GM18858 (cell line): ENCODE results near the gene GPRC5A.

Source experiments
- ATAC-seq: cut with Tn5 transposase; IDR thresholded peaks from one replicate; pipeline ENCODE4 v1.9.1; 2021; ENCODE audit not compliant: unreplicated experiment

Gene GPRC5A

GRCh38 chr12:12938541-12938940 lies 47.2 kb downstream of the GPRC5A start:
- ATAC-seq, result no peak

- no peak for ATAC-seq
Measured at GRCh38 chr12:12939888-12940287, 48.5 kb downstream of the GPRC5A start.

- no peak for ATAC-seq
Measured at GRCh38 chr12:12941450-12942350, 50.3 kb downstream of the GPRC5A start.

GRCh38 chr12:12943586-12944260 lies 52.4 kb downstream of the GPRC5A start:
- no peak for ATAC-seq

- no peak for ATAC-seq
Measured at GRCh38 chr12:12945591-12945990, 54.2 kb downstream of the GPRC5A start.

- no peak for ATAC-seq
Measured at GRCh38 chr12:12946686-12947355, 55.5 kb downstream of the GPRC5A start.

GRCh38 chr12:12947902-12948301 lies 56.5 kb downstream of the GPRC5A start:
- ATAC-seq, result no peak

GRCh38 chr12:12951504-12951903 lies 60.1 kb downstream of the GPRC5A start:
- ATAC-seq, result no peak

- ATAC-seq, result no peak
Measured at GRCh38 chr12:12952036-12952435, 60.7 kb downstream of the GPRC5A start, which contains the start of gene GPRC5D. GPRC5D (minus strand) TSS chr12:12952170; CDS start chr12:12950384, 1,786 bp downstream.

GRCh38 chr12:12954356-12954755 lies 63.0 kb downstream of the GPRC5A start:
- no peak for ATAC-seq

GRCh38 chr12:12954878-12955625 lies 63.7 kb downstream of the GPRC5A start:
- ATAC-seq, result no peak

GRCh38 chr12:12958886-12959285 lies 67.5 kb downstream of the GPRC5A start:
- no peak for ATAC-seq

GRCh38 chr12:12960639-12961209 lies 69.4 kb downstream of the GPRC5A start:
- no peak for ATAC-seq

GRCh38 chr12:12964255-12964654 lies 72.9 kb downstream of the GPRC5A start:
- ATAC-seq, result no peak

- no peak for ATAC-seq
Measured at GRCh38 chr12:12965836-12966235, 74.5 kb downstream of the GPRC5A start.
